ENCODE data around the gene RALA.

RALA gene

GRCh38 chr7:39721345-39721744, 98.0 kb downstream of the RALA start:
- H4K20me1 ChIP-seq (ENCODE audit: insufficient read depth, low read length) = no peaks in the 10 kb centered on the region
- H3K79me2 ChIP-seq (ENCODE audit: insufficient read depth, low read length) = no peaks in the 10 kb centered on the region
- H3F3A ChIP-seq (ENCODE audit: insufficient read depth, low read length) = no peaks in the 10 kb centered on the region
- no peak overlapping the region for H3K4me2 ChIP-seq (ENCODE audit: low read length)
- H3K9me2 ChIP-seq (ENCODE audit: low read depth, low read length) = no peaks in the 10 kb centered on the region
- peaks cover 8% of the 10 kb centered on the region for H3K4me1 ChIP-seq (ENCODE audit: insufficient read depth, low read length, severe bottlenecking)
- no peak overlapping the region for H3K27ac ChIP-seq (ENCODE audit: low read depth, low read length, poor library complexity, severe bottlenecking)
- TF ChIP-seq EZH2 (IDR thresholded peaks at IDR 0.05; ENCODE audit: borderline replicate concordance, low read length) = no peak
- TF ChIP-seq, protein P1, sequence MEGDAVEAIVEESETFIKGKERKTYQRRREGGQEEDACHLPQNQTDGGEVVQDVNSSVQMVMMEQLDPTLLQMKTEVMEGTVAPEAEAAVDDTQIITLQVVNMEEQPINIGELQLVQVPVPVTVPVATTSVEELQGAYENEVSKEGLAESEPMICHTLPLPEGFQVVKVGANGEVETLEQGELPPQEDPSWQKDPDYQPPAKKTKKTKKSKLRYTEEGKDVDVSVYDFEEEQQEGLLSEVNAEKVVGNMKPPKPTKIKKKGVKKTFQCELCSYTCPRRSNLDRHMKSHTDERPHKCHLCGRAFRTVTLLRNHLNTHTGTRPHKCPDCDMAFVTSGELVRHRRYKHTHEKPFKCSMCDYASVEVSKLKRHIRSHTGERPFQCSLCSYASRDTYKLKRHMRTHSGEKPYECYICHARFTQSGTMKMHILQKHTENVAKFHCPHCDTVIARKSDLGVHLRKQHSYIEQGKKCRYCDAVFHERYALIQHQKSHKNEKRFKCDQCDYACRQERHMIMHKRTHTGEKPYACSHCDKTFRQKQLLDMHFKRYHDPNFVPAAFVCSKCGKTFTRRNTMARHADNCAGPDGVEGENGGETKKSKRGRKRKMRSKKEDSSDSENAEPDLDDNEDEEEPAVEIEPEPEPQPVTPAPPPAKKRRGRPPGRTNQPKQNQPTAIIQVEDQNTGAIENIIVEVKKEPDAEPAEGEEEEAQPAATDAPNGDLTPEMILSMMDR (IDR thresholded peaks at IDR 0.05; ENCODE audit: low read length) = no peak
- no peaks in the 10 kb centered on the region for H3K9me3 ChIP-seq (ENCODE audit: low read length)
- H2AFZ ChIP-seq (ENCODE audit: low read length) = no peak overlapping the region
- no peak overlapping the region for H3K9ac ChIP-seq (ENCODE audit: low read length)
- no peak overlapping the region for H3K4me3 ChIP-seq (ENCODE audit: low read depth, low read length, poor library complexity, severe bottlenecking)
- no peaks in the 10 kb centered on the region for H3K27me3 ChIP-seq (ENCODE audit: insufficient read depth, low read length)
- H3K36me3 ChIP-seq (ENCODE audit: insufficient read depth, low read length) = no peaks in the 10 kb centered on the region

GRCh38 chr7:39721919-39722597, 98.7 kb downstream of the RALA start:
- Histone ChIP-seq H4K20me1 (ENCODE audit: insufficient read depth, low read length) (no peaks in the 10 kb centered on the region), H3K79me2 (ENCODE audit: insufficient read depth, low read length) (no peaks in the 10 kb centered on the region), H3K4me2 (ENCODE audit: low read length) (no peak overlapping the region), H3K27me3 (ENCODE audit: insufficient read depth, low read length) (no peaks in the 10 kb centered on the region), H3K27ac (ENCODE audit: low read depth, low read length, poor library complexity, severe bottlenecking) (no peak overlapping the region), H3K36me3 (ENCODE audit: insufficient read depth, low read length) (no peaks in the 10 kb centered on the region), H3K4me3 (ENCODE audit: low read depth, low read length, poor library complexity, severe bottlenecking) (no peak overlapping the region), H3K9me2 (ENCODE audit: low read depth, low read length) (no peaks in the 10 kb centered on the region), H3K4me1 (ENCODE audit: insufficient read depth, low read length, severe bottlenecking) (peaks cover 8% of the 10 kb centered on the region), H2AFZ (ENCODE audit: low read length) (no peak overlapping the region), H3K9me3 (ENCODE audit: low read length) (no peaks in the 10 kb centered on the region), H3K9ac (ENCODE audit: low read length) (no peak overlapping the region), H3F3A (ENCODE audit: insufficient read depth, low read length) (no peaks in the 10 kb centered on the region)
- no peak for TF ChIP-seq EZH2 (IDR thresholded peaks at IDR 0.05; ENCODE audit: borderline replicate concordance, low read length)
- TF ChIP-seq, protein P1 (IDR thresholded peaks at IDR 0.05; ENCODE audit: low read length) = no peak

DNA sequence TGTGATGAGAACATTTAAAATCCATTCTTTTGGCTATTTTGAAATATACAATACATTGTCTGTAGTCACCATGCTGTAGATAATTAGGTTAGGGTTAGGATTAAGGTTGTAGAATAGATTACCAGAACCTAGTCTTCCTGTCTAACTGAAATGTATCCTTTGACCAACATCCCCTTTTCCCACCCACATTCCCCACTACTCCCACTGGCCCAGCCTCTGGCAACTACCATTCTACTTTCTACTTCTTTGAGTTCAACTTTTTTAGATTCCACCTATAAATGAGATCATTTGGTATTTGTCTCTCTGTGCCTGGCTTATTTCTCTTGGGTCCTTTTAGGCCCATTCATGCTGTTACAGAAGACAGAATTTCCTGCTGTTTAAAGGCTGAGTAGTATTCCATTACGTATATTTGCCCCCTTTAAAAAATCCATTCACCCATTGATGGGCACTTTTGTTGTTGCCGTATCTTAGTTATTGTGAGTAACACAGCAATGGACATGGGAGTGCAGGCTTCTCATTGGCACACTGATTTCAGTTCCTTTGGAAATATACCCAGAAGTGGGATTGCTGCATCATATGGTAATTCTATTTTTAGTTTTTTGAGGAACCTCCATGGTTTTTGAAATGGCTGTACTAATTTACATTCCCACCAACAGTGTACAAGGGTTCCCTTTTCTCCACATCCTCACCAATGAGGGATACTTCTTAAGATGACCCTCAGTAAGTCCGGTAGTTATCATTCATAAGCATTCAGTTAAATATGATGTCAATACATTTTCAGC, 104.0 kb downstream of the RALA start:
- Histone ChIP-seq H3K9me2 (ENCODE audit: low read depth, low read length) (no peaks in the 10 kb centered on the region), H3K4me1 (ENCODE audit: insufficient read depth, low read length, severe bottlenecking) (peaks cover 8% of the 10 kb centered on the region), H2AFZ (ENCODE audit: low read length) (no peak overlapping the region), H3K79me2 (ENCODE audit: insufficient read depth, low read length) (no peaks in the 10 kb centered on the region), H3K9ac (ENCODE audit: low read length) (no peak overlapping the region), H3F3A (ENCODE audit: insufficient read depth, low read length) (no peaks in the 10 kb centered on the region), H3K27me3 (ENCODE audit: insufficient read depth, low read length) (no peaks in the 10 kb centered on the region), H3K4me3 (ENCODE audit: low read depth, low read length, poor library complexity, severe bottlenecking) (no peak overlapping the region), H3K27ac (ENCODE audit: low read depth, low read length, poor library complexity, severe bottlenecking) (no peak overlapping the region), H4K20me1 (ENCODE audit: insufficient read depth, low read length) (no peaks in the 10 kb centered on the region), H3K4me2 (ENCODE audit: low read length) (no peak overlapping the region), H3K36me3 (ENCODE audit: insufficient read depth, low read length) (no peaks in the 10 kb centered on the region), H3K9me3 (ENCODE audit: low read length) (no peaks in the 10 kb centered on the region)
- no peak for TF ChIP-seq EZH2 (IDR thresholded peaks at IDR 0.05; ENCODE audit: borderline replicate concordance, low read length)
- TF ChIP-seq, protein P1 (IDR thresholded peaks at IDR 0.05; ENCODE audit: low read length) = no peak
